C4-2B (cell line): Measurements from ENCODE around the gene KCNIP1.

Source experiments
- CTCF ChIP-seq: fragments of 450-650 bp; conservative IDR thresholded peaks from 2 replicates; pipeline ENCODE4 v1.5.1; 2017; ENCODE audit warnings: mild to moderate bottlenecking
- ZFX ChIP-seq: fragments of 450-650 bp; IDR thresholded peaks from 2 replicates; pipeline ENCODE4 v1.6.1; 2017

- TF ChIP-seq CTCF (no peak), ZFX (no peak)
Observed at GRCh38 chr5:170589643-170590042, 85.8 kb downstream of the KCNIP1 start.
